Keratinocyte (primary cell): ENCODE measurements around the gene CEP131.

Experiments
- CTCF ChIP-seq, 3 experiments: IDR thresholded peaks in 1 of 3; conservative IDR thresholded peaks in 1 of 3; optimal IDR thresholded peaks in 1 of 3; 2 replicates in 2 of 3; 3 replicates in 1 of 3; pipeline versions ENCODE3 to v1.5.1; 2011; ENCODE audit warnings: low read length in 3 of 3, mild to moderate bottlenecking in 3 of 3, moderate library complexity in 2 of 3, control low read depth in 1 of 3, inconsistent platforms in 1 of 3; ENCODE audit not compliant: insufficient read depth in 2 of 3; ENCODE audit errors: extremely low read depth in 1 of 3
- EZH2 ChIP-seq: IDR thresholded peaks from one replicate; pipeline ENCODE4 v1.6.1; 2012; ENCODE audit warnings: inconsistent platforms, mild to moderate bottlenecking, low read length, moderate library complexity

GRCh38 chr17:81195941-81196495, 26.7 kb downstream of the CEP131 start:
- no peak for TF ChIP-seq CTCF (optimal IDR thresholded peaks at IDR 0.05 in 1 of 3, IDR thresholded peaks at IDR 0.05 in 1 of 3, conservative IDR thresholded peaks at IDR 0.05 in 1 of 3; ENCODE audit: extremely low read depth in 1 of 3, insufficient read depth in 2 of 3, low read length in 3 of 3)
- no peak for TF ChIP-seq EZH2
